GM11168 (cell line): ENCODE measurements around the gene FZR1.

Experiments used
- in situ Hi-C: fragments of 300-500 bp; cut with MboI; formaldehyde crosslinking; loops from one replicate; pipeline ENCODE4 v1.12.0; 2022; ENCODE audit warnings: low sequenced_read_pairs; ENCODE audit not compliant: unreplicated experiment

The FZR1 gene

DNA sequence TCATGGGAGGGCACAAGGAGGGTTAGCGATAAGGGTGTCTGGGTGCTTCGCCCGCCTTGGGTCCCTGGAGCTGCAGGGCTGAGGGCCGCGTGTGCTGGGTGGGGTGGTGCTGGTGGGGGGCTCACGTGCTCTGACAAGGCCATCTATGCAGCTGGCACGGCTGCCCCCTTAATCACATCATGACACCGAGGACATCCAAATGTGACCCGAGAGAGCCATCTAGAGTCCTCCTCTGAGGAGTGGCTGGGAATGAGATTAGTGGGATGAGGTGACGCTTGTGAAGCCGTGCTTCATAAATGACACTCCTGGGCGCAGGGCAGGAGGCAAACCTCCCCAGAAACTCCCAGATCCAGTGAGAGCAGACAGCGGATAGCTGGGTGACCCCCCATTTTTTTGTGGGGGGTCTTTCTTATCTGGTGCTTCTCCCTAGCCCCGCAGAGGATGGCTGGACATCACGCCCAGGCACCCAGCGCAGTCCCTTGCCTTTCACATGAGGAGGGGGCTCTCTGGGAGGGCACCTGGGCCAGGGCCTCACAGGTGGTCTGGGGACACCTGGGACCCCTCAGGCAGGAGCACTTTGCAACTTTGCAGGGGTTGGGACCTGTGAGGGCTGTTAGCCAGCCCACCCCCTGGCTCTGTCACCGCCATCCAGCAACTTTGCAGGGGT, 6.6 kb downstream of the FZR1 start:
- in situ Hi-C loops, result no loop called here

DNA sequence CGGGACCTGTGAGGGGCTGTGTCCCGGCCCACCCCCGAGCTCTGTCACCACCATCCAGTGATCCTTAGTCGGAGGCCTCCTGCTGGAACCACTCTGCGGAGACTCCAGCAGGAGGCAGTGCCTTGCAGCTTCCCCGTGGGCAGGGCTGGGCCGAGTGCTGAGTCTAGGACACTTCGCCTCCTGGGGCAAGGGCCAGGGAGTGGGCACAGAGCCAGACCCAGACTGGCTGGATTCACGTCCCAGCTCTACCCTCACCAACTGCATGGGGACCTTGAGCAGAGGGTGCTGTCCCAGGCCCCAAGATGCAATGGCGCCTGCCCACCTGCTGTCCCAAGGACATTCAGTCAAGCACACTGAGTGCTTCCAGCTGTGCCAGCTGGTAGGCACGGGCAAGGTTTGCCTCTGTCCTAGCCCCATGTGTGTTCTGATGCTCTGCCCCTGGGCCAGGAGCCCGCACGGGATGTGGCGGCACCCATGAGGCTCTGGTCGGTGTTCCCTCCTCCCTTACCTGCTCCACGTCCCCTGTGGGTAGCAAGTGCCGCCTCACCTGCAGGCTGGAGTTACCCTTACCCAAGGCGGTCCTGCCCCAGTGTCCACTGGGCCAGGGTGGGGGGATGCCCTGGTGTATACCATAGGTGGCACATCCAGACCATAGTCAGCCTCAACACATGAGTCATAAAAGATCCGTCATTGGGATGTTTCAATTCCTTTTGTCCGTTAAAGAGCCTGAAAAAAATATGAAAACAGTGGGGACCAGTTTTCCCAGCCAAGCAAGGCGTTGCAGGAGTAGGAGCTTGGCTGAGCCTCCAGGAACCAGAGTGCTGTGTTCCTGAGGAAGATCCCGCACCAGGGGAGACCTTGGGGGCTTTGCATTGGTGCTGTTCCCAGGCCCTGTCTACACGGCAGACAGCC, 7.4 kb downstream of the FZR1 start:
- in situ Hi-C loops, result no loop called here

DNA sequence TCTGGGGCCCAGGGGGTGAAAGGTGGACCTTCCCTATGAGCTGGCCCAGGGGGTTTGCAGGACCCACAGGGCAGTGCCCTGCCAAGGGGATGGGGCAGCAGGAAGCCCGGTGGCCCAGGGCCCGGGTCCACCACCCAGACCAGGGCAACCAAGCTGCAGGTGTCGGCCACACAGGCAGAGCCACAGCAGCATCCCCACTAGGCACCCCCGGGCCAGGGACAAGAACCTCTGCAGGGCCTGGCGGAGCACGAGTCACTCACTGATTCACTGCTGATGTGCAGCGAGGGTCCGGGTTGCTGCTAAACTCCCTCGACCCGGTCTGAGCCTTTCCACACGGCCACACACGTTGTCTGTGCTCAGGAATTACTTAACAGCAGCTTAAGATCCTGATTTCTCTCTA, 8.8 kb downstream of the FZR1 start:
- in situ Hi-C loops, result no loop called here

GRCh38 chr19:3515891-3516422, 9.8 kb downstream of the FZR1 start:
- in situ Hi-C loops, result no loop called here

DNA sequence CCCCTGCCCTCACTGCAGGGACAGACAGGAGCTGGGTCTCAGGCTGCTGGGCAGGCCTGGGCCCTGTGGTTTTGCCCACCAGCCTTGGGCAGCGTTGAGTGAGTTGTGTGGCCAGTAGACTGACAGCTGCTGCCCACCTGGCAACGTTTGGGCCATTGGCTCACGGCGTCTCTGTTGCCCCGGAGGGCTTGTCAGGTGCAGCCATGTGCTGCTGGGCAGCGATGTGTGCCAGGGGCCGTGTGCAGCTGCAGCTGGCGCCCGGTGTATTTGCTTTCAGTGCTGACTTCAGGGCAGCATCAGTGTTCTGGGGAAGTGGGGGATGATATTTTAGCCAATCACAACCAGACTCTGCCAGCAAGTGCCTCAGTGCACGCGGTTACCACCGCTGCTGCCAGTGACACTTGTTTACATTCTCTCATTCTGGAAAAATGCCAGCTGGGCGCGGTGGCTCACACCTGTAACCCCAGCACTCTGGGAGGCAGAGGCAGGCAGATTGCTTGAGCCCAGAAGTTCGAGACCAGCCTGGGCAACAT, 10.6 kb downstream of the FZR1 start:
- in situ Hi-C loops, result no loop called here

GRCh38 chr19:3517638-3518037, 11.5 kb downstream of the FZR1 start:
- in situ Hi-C loops, result no loop called here

DNA sequence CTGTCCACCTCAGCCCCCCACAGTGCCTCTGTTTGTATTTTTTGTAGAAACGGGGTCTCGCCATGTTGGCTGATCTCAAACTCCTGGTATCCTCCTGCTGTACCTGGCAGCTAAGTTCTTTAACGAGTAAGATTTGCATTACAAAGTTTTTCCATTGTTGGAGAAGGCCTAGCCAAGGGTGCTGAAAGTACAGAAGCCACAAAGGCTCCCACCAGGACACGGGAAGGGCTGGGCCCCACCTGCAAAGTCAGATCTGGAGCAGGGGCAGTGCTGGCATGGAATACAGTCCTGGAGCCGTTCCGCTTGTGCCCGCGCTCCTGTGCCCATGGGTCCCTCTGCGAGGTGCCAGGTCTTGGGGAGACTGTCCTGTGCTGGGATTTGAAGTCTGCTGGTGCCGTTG, 12.1 kb downstream of the FZR1 start:
- in situ Hi-C loops, result no loop called here

- in situ Hi-C loops, result no loop called here
Measured at GRCh38 chr19:3518659-3519058, 12.5 kb downstream of the FZR1 start.

DNA sequence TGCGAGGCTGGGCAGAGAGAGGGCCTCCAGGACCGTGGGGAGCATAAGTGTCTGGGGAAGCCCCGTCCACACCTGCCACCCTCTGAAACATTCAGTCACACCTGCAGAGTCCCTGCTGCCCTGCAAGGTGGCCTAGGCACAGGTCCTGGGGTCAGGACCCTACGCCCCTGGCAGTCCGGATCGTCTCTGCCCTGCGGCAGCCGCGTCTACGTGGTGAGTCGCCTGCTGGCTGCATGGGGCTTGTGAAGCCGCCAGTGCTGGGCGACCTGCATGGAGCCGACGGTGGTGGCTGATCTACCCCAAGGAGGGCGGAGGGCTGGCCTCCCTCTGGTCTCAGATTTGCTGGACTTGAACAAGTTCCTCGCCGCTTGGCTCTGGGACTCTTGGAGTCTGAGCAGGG, 13.0 kb downstream of the FZR1 start:
- in situ Hi-C loops, result no loop called here

DNA sequence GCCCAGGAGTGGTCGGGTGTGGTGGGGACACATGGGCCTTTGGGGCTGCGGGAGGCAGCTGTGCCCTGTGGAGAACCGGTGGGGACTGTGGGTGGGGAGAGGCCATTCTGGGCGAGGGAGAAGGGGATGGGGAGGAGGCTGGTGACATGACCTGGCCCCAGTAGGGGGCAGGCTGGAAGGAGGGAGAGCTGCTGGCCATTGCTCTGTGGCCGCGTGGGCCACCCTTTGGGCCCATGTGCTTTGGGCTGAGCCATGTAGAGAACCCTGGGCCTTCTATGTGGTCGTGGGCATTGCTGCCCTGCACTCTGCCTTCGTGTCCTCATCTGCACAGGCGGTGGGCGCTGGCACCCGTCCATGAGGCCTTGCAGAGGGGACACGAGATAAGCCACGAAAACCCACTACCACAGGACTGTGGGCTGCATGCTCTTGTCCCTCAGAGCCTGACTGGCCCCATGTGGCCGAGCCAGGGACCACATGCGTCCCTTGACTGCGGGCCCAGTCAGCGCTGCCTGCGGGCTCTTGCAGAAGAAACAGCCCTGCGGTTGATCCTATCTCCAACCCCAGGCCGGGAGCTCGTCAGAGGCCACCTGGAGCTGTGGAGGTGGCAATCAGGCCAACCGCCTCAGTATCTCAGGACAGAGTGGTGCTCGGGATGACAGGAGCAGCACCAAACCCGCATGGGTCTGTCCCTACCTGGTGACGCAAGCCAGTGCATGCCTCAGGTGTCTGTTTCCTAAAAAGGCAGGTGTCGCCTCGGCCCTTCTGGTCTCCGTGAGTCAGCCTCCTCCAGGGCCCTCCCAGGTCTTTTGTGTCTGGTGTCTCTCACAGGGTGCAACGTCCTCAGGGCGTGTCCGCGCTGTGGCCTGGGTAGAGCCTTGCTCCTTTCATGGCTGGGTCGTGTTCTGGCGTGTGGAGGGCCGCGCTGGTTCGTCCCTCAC, 14.3 kb downstream of the FZR1 start:
- in situ Hi-C loops, result no loop called here

- in situ Hi-C loops, result no loop called here
Measured at GRCh38 chr19:3521104-3521445, 15.0 kb downstream of the FZR1 start.

GRCh38 chr19:3522421-3523360, 16.6 kb downstream of the FZR1 start:
- in situ Hi-C loops, result no loop called here

- in situ Hi-C loops, result no loop called here
Measured at GRCh38 chr19:3523361-3524077, 17.4 kb downstream of the FZR1 start.

- in situ Hi-C loops, result no loop called here
Measured at GRCh38 chr19:3524078-3524842, 18.1 kb downstream of the FZR1 start.

DNA sequence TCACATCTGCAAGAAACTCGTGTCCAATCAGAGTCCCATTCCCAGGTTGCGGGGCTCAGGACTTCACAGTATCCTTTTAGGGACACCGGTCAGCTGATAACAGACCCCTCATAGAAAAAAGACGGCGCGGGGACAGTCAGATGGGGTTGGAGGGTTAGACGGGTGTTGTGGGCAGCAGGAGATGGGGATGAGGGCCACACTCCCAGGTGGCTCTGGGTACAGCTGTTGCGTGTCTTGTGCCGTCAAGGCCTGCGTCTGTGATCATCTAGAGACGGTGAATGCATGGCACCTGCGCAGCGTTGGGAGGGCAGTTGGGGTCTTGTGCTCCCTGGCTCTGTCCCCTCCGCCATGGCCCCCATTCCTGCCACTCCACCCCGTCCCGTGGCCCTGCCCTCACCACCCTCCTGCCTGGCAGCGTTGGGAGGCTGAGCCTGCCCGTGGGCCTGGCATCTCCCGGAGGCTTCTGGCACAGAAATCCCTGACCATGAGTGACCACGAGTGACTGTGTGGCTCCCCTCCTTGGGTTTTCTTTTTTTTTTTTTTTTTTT, 18.9 kb downstream of the FZR1 start:
- in situ Hi-C loops, result no loop called here

DNA sequence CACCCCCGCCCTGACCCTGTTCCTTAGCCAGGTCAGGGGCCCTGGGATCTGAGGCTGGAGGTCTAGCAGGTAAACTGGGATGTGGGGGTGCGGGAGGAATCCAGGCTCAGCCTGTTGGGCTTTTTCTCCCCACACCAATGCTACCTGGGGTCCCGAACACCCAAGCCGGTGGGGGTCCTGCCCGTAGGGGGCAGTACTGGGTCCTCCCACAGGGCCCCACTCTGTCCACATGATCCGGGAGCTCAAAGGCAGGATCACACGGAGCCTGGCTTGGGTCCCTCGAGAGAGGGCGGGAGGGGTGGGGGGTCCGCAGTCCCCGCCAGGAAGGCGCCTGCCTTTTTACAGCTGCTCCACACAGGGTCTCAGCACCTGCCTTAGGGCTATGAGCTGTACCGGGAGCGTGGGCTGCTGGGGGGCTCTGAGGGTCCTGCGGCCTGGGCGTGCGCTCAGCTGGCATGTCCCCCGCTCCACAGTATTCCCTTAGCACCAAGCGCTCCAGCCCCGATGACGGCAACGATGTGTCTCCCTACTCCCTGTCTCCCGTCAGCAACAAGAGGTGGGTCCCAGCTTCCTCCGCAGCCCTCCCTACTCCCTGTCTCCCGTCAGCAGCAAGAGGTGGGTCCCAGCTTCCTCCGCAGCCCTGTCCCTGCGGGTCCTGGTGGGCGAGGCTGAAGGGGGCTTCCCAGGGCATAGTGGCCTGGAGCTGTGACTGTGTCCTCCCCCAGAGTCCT, 20.6 kb downstream of the FZR1 start:
- in situ Hi-C loops, result no loop called here
